ENCODE results near the gene BANP. TPM values are rescaled to one million over a fixed set of nuclear protein-coding genes. Genes with fewer than 3 reads are reported as not detected.
A peak's percentile ranks its signal among the peaks of the same experiment; 100 is the strongest.

BANP gene
- total and polyA plus RNA-seq, 2 experiments from 2014 or later = 14.8 TPM

DNA sequence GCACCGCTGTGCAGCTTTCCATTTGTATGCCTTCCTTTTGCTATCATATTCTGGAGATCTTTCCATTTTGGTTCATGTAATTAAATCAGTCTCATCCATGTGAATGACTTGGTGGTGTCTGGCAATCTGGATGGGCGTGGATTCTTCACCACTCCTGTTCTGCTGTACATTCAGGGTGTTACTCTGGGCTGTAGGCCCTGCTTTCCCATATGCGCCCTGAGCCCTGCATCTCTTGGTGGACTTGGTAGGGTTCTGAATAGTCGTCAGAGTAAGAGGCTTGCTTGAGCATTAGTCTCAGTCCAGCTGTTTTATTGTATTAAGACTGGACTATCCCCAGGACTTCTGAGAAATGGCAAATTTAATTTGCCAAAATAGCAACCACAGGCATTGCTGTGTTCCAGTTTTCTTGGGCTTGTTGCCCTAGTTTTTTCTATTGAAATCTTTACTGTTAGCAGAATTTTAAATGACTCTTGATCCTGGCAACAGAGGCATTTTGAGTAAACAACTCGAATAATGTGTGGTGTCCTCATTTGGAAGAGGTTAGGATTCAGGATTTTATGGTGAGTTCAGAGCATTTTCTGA lies 14.9 kb downstream of the BANP start:
- H4K20me1 ChIP-seq (ENCODE audit: insufficient read depth) = no peaks in the 10 kb centered on the region
- in situ Hi-C loops (cut with MboI) = no loop called here
- no peak overlapping the region for H3K4me3 ChIP-seq
- DNase-seq = peak; percentile 68
- no peaks in the 10 kb centered on the region for H3K9me3 ChIP-seq (ENCODE audit: low read depth)
- TF ChIP-seq EZH2phosphoT487 (IDR thresholded peaks at IDR 0.05; ENCODE audit: insufficient read depth, low read depth) (no peak), EZH2 (IDR thresholded peaks at IDR 0.05; ENCODE audit: insufficient read depth, poor library complexity, severe bottlenecking) (no peak)
- 41 to 49% methylated on average over 5 of the region's 5 CpGs for WGBS, 2 experiments (ENCODE audit: low coverage in 1 of 2, low lambda C conversion rate in 2 of 2, missing lambda C conversion rate in 2 of 2)
- peak overlapping the region; percentile 83 for H3K27ac ChIP-seq
- H3K9me2 ChIP-seq (ENCODE audit: insufficient read depth) = no peaks in the 10 kb centered on the region
- H3K9ac ChIP-seq = peak overlapping the region; percentile 73
- H3K27me3 ChIP-seq (replicated peaks; ENCODE audit: insufficient read depth) = no peaks in the 10 kb centered on the region
- H3K4me1 ChIP-seq (ENCODE audit: insufficient read depth) = peaks cover 50% of the 10 kb centered on the region
- peaks cover 35% of the 10 kb centered on the region for H3F3A ChIP-seq (ENCODE audit: insufficient read depth)
- peaks cover 89% of the 10 kb centered on the region for H3K79me2 ChIP-seq (ENCODE audit: insufficient read depth)
- H3K4me2 ChIP-seq (ENCODE audit: unreplicated experiment) = peak overlapping the region; percentile 69
- H2AFZ ChIP-seq = peak overlapping the region; percentile 77
- H3K36me3 ChIP-seq (ENCODE audit: low read depth) = no peaks in the 10 kb centered on the region; the same call in 1 of the 2 replicates

DNA sequence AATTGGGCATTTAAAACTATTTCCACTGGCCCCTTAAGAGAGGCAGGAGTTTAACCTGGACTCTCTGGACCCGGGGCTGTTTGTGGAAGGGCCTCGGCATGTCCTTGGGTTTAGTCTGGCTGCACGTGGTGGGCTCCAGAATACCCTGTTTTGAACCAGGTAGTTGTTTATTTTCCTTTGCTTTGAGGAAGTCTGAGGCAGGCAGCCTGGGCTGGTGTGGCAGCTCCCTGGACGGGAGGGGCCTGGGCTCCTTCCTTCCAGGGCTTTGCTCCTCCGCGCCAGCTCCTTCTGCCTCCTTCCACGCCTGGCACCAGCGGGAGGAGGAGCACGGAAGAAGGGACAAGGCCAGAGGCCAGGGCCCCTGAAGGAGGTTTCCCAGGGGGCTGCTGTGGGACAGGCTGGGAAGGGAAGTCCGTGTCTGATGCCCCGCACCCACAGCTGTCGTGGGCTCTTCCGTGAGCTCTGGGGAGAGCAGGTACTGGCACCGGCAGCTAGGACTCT lies 15.5 kb downstream of the BANP start:
- Histone ChIP-seq H3K4me2 (ENCODE audit: unreplicated experiment) (peak overlapping the region; percentile 69), H3K9ac (peak overlapping the region; percentile 73)

DNA sequence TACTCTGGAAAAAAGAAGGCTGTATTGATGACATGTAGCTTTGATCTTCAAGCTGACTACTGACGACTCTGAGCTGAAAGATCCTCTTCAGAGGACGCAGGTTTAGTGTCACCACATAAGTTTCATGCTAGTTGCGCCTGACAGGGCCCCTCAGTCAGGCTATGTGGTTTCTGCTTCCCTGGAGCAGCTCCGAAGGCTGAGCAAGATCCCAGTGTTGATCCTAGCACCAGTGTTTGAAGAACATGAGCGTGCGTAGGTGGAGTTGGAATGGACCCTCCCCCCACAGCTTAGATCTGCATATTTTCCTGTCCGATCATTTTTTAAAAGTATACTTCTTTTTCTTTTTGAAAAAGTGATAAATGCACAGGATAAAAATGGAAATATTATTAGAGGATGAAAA lies 17.3 kb downstream of the BANP start:
- Histone ChIP-seq H3F3A (ENCODE audit: insufficient read depth) (peaks cover 25% of the 10 kb centered on the region), H3K27ac (peak overlapping the region; percentile 65), H3K27me3 (replicated peaks; ENCODE audit: insufficient read depth) (no peaks in the 10 kb centered on the region), H3K36me3 (ENCODE audit: low read depth) (0 out of 2 replicates have a peak, but pooled peaks cover 4% of the 10 kb centered on the region), H3K9me3 (ENCODE audit: low read depth) (peaks cover 6% of the 10 kb centered on the region), H3K4me1 (ENCODE audit: insufficient read depth) (peaks cover 39% of the 10 kb centered on the region), H2AFZ (0 out of 2 replicates have a peak overlapping the region, but pooled peaks have one; percentile 35), H3K4me2 (ENCODE audit: unreplicated experiment) (peak overlapping the region; percentile 51), H3K79me2 (ENCODE audit: insufficient read depth) (peaks cover 94% of the 10 kb centered on the region), H3K9ac (peak overlapping the region; percentile 53), H3K4me3 (0 out of 2 replicates have a peak overlapping the region, but pooled peaks have one; percentile 11), H4K20me1 (ENCODE audit: insufficient read depth) (no peaks in the 10 kb centered on the region), H3K9me2 (ENCODE audit: insufficient read depth) (no peaks in the 10 kb centered on the region)
- DNase-seq = peak; percentile 80
- WGBS, 2 experiments (ENCODE audit: low coverage in 1 of 2, low lambda C conversion rate in 2 of 2, missing lambda C conversion rate in 2 of 2) = 45 to 51% methylated on average over 7 of the region's 7 CpGs
- TF ChIP-seq EZH2phosphoT487 (IDR thresholded peaks at IDR 0.05; ENCODE audit: insufficient read depth, low read depth) (no peak), EZH2 (IDR thresholded peaks at IDR 0.05; ENCODE audit: insufficient read depth, poor library complexity, severe bottlenecking) (no peak)
- in situ Hi-C loops (cut with MboI) = no loop called here

More for the DNA sequence above, 15.5 kb downstream of the BANP start:
- Histone ChIP-seq H3K27me3 (replicated peaks; ENCODE audit: insufficient read depth) (no peaks in the 10 kb centered on the region), H3K36me3 (ENCODE audit: low read depth) (no peaks in the 10 kb centered on the region), H2AFZ (peak overlapping the region; percentile 77), H3K79me2 (ENCODE audit: insufficient read depth) (peaks cover 89% of the 10 kb centered on the region), H3K4me1 (ENCODE audit: insufficient read depth) (peaks cover 50% of the 10 kb centered on the region), H4K20me1 (ENCODE audit: insufficient read depth) (no peaks in the 10 kb centered on the region), H3K27ac (peak overlapping the region; percentile 83), H3K9me3 (ENCODE audit: low read depth) (peaks cover under 1% of the 10 kb centered on the region), H3K9me2 (ENCODE audit: insufficient read depth) (no peaks in the 10 kb centered on the region), H3K4me3 (peak overlapping the region; percentile 40), H3F3A (ENCODE audit: insufficient read depth) (peaks cover 39% of the 10 kb centered on the region)
- DNase-seq = peak; percentile 60
- WGBS, 2 experiments (ENCODE audit: low coverage in 1 of 2, low lambda C conversion rate in 2 of 2, missing lambda C conversion rate in 2 of 2) = 16 to 21% methylated on average over 14 of the region's 14 CpGs
- in situ Hi-C loops (cut with MboI) = no loop called here
- no peak for TF ChIP-seq EZH2 (IDR thresholded peaks at IDR 0.05; ENCODE audit: insufficient read depth, poor library complexity, severe bottlenecking)

DNA sequence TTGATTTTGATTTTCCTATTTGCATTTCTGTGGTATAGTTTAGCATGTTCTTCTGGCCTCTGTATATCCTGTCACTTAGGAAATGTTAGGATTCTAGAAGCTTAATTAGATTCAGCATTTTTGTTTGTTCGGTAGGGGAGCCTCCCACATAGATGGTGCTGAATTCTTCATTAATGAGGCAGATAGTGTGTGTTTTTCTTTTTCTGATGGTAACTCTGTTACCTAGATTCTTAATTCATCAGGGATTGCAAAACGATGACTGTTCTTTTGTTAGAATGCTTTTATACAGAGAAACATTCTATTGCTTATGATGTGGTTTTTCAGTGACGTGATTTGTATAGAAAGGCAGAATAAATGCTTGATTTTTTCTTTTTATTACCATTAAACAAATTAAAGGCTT lies 19.0 kb downstream of the BANP start:
- Histone ChIP-seq H3K4me1 (ENCODE audit: insufficient read depth) (peaks cover 33% of the 10 kb centered on the region), H2AFZ (no peak overlapping the region), H3K9me3 (ENCODE audit: low read depth) (peaks cover 6% of the 10 kb centered on the region), H3K4me3 (no peak overlapping the region), H3K27ac (peak overlapping the region; percentile 69), H3K27me3 (replicated peaks; ENCODE audit: insufficient read depth) (no peaks in the 10 kb centered on the region), H3K36me3 (ENCODE audit: low read depth) (0 out of 2 replicates have a peak, but pooled peaks cover 4% of the 10 kb centered on the region), H3K79me2 (ENCODE audit: insufficient read depth) (peaks cover 95% of the 10 kb centered on the region), H3K9me2 (ENCODE audit: insufficient read depth) (no peaks in the 10 kb centered on the region), H3K4me2 (ENCODE audit: unreplicated experiment) (no peak overlapping the region), H4K20me1 (ENCODE audit: insufficient read depth) (no peaks in the 10 kb centered on the region), H3K9ac (peak overlapping the region; percentile 5; the same call in 1 of the 2 replicates), H3F3A (ENCODE audit: insufficient read depth) (peaks cover 21% of the 10 kb centered on the region)
- DNase-seq = peak; percentile 60
- 61 to 66% methylated on average over 3 of the region's 3 CpGs for WGBS, 2 experiments (ENCODE audit: low coverage in 1 of 2, low lambda C conversion rate in 2 of 2, missing lambda C conversion rate in 2 of 2)
- in situ Hi-C loops (cut with MboI) = no loop called here
- TF ChIP-seq EZH2phosphoT487 (IDR thresholded peaks at IDR 0.05; ENCODE audit: insufficient read depth, low read depth) (no peak), EZH2 (IDR thresholded peaks at IDR 0.05; ENCODE audit: insufficient read depth, poor library complexity, severe bottlenecking) (no peak)

Data from GM23248 (cell line).